Measurements from ENCODE around the gene ARFGAP1. TPM values are rescaled to one million over a fixed set of nuclear protein-coding genes. Genes with fewer than 3 reads are reported as not detected.

The ARFGAP1 gene
- total and polyA plus RNA-seq, 2 experiments from 2014 or later = 41.5 to 95.5 TPM

GRCh38 chr20:63244468-63244867, 28.1 kb upstream of the ARFGAP1 start:
- ATAC-seq (no peak), DNase-seq (ENCODE audit: low spot score) (no peak)
- Mint-ChIP-seq H3K27me3 (ENCODE audit: insufficient read depth, low read depth, poor library complexity) (peaks cover 11% of the 10 kb centered on the region), H3K4me1 (peaks cover 11% of the 10 kb centered on the region), H3K36me3 (ENCODE audit: low read depth) (no peaks in the 10 kb centered on the region), H3K9me3 (no peaks in the 10 kb centered on the region), H3K27ac (no peak overlapping the region), H3K4me3 (no peak overlapping the region)
- no peaks in the 10 kb centered on the region; the same call in 1 of the 2 replicates for H3K4me1 ChIP-seq (ENCODE audit: insufficient read depth)
- H3K4me3 ChIP-seq = no peak overlapping the region
- H3K4me2 ChIP-seq = no peak overlapping the region
- no peak overlapping the region for H2AFZ ChIP-seq
- H3K27ac ChIP-seq (ENCODE audit: low read depth) = no peak overlapping the region
- no peaks in the 10 kb centered on the region for H3K27me3 ChIP-seq (ENCODE audit: insufficient read depth)
- H3F3A ChIP-seq (replicated peaks; ENCODE audit: low read depth) = no peaks in the 10 kb centered on the region
- no peak for TF ChIP-seq STAT1 (IDR thresholded peaks at IDR 0.05; ENCODE audit: unreplicated experiment)
- TF ChIP-seq CREB1 (CRISPR knock-in tag; IDR thresholded peaks at IDR 0.05; ENCODE audit: low read depth) = no peak
- H4K20me1 ChIP-seq (replicated peaks; ENCODE audit: insufficient read depth) = no peaks in the 10 kb centered on the region
- H3K79me2 ChIP-seq (replicated peaks; ENCODE audit: insufficient read depth) = no peaks in the 10 kb centered on the region
- no peaks in the 10 kb centered on the region for H3K36me3 ChIP-seq (ENCODE audit: insufficient read depth)
- no peaks in the 10 kb centered on the region for H3K9me2 ChIP-seq (ENCODE audit: insufficient read depth)

- Histone ChIP-seq H2AFZ (peak overlapping the region; percentile 66; the same call in 1 of the 2 replicates), H3F3A (replicated peaks; ENCODE audit: low read depth) (no peaks in the 10 kb centered on the region), H3K4me3 (no peak overlapping the region), H3K36me3 (ENCODE audit: insufficient read depth) (no peaks in the 10 kb centered on the region), H3K27ac (ENCODE audit: low read depth) (no peak overlapping the region), H3K4me1 (ENCODE audit: insufficient read depth) (no peaks in the 10 kb centered on the region; the same call in 1 of the 2 replicates), H3K4me2 (0 out of 2 replicates have a peak overlapping the region, but pooled peaks have one; percentile 26), H3K79me2 (replicated peaks; ENCODE audit: insufficient read depth) (no peaks in the 10 kb centered on the region), H3K9me2 (ENCODE audit: insufficient read depth) (no peaks in the 10 kb centered on the region), H4K20me1 (replicated peaks; ENCODE audit: insufficient read depth) (no peaks in the 10 kb centered on the region), H3K27me3 (ENCODE audit: insufficient read depth) (peaks cover 1% of the 10 kb centered on the region; the same call in 1 of the 2 replicates)
- no peak overlapping the region for H3K27ac Mint-ChIP-seq
- no peak overlapping the region for H3K4me3 Mint-ChIP-seq
- peaks cover 12% of the 10 kb centered on the region for H3K27me3 Mint-ChIP-seq (ENCODE audit: insufficient read depth, low read depth, poor library complexity)
- H3K36me3 Mint-ChIP-seq (ENCODE audit: low read depth) = no peaks in the 10 kb centered on the region
- ATAC-seq (peak; percentile 83), DNase-seq (ENCODE audit: low spot score) (peak; percentile 75)
- peaks cover 17% of the 10 kb centered on the region for H3K4me1 Mint-ChIP-seq
- TF ChIP-seq EZH2phosphoT487 (IDR thresholded peaks at IDR 0.05; ENCODE audit: unreplicated experiment) (no peak), JUNB (IDR thresholded peaks at IDR 0.05; ENCODE audit: unreplicated experiment) (no peak), NANOG (IDR thresholded peaks at IDR 0.05; ENCODE audit: borderline replicate concordance) (no peak), CTCF (conservative IDR thresholded peaks at IDR 0.05; ENCODE audit: low read depth in 2 of 2) (peak in 1 of 2 experiments; percentile 36; a peak in 2 of 4 replicates), ZNF462 (CRISPR knock-in tag; IDR thresholded peaks at IDR 0.05) (no peak)
- H3K9me3 Mint-ChIP-seq = peaks cover 3% of the 10 kb centered on the region; the same call in 2 of the 3 replicates
These were observed 25.9 kb upstream of the ARFGAP1 start for GRCh38 chr20:63246490-63247288.
